ENCODE measurements around the gene IBA57.

DNA sequence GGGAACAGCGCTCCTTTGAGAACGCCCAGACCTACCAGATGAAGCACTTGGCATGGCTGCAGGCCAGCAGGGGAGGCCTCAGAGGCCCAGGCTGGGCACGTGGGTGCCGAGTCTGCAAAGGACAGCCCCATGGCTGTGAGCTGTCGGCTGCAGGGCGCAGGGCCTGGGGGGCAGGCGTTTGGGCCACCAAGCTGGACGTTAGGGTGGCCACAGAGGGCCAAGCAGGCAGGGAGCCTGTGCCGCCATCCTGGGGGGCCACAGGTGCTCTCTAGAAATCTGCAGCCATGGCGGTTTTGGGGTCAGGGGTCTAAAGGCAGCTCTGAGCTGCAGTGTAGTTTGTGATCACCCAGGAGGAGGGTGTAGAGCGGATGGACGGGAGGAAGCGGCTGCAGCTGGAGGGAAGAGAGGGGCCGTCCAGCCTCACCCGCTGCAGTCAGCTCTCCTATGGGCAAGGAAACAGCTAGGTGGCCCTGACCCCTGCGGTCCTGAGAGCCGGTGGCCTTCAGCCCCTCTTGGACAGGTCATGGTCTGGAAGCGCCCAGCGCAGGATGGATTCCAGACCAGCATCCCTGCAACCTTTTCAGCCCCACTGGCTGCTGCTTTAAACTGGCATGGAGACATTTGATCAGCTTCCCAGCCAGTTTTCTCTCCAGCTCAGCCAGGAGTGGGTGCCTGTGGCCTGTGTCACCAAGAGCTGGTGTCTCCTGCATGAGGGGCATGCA, 11.0 kb downstream of the IBA57 start:
- TF ChIP-seq, protein P1, sequence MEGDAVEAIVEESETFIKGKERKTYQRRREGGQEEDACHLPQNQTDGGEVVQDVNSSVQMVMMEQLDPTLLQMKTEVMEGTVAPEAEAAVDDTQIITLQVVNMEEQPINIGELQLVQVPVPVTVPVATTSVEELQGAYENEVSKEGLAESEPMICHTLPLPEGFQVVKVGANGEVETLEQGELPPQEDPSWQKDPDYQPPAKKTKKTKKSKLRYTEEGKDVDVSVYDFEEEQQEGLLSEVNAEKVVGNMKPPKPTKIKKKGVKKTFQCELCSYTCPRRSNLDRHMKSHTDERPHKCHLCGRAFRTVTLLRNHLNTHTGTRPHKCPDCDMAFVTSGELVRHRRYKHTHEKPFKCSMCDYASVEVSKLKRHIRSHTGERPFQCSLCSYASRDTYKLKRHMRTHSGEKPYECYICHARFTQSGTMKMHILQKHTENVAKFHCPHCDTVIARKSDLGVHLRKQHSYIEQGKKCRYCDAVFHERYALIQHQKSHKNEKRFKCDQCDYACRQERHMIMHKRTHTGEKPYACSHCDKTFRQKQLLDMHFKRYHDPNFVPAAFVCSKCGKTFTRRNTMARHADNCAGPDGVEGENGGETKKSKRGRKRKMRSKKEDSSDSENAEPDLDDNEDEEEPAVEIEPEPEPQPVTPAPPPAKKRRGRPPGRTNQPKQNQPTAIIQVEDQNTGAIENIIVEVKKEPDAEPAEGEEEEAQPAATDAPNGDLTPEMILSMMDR (IDR thresholded peaks at IDR 0.05) = no peak
- TF ChIP-seq POLR2A (IDR thresholded peaks at IDR 0.05) = no peak
